IPS DF 6.9 (cell line): Measurements from ENCODE around the gene MAP3K14.

Experiments
- DNase-seq: peaks from one replicate; pipeline ENCODE4 v3.0.0-alpha.2; 2013; ENCODE audit warnings: low read depth, low spot score
- H3K27ac ChIP-seq: one replicate; pipeline ENCODE4 v1.5.1; 2013; ENCODE audit warnings: low read length, control low read depth
- H3K27me3 ChIP-seq: 2 replicates; pipeline ENCODE4 v1.6.1; 2013; ENCODE audit warnings: mild to moderate bottlenecking, low read length; ENCODE audit not compliant: control insufficient read depth, insufficient read depth
- H3K36me3 ChIP-seq: 2 replicates; pipeline ENCODE4 v1.6.1; 2013; ENCODE audit warnings: low read length; ENCODE audit not compliant: control insufficient read depth, insufficient read depth
- H3K4me1 ChIP-seq: 2 replicates; pipeline ENCODE4 v1.6.1; 2013; ENCODE audit warnings: low read length; ENCODE audit not compliant: control insufficient read depth, insufficient read depth
- H3K4me3 ChIP-seq: 2 replicates; pipeline ENCODE4 v1.5.1; 2013; ENCODE audit warnings: mild to moderate bottlenecking, low read length
- H3K9me3 ChIP-seq: 2 replicates; pipeline ENCODE4 v1.6.1; 2013; ENCODE audit warnings: low read length, inconsistent platforms; ENCODE audit not compliant: control insufficient read depth, insufficient read depth
- WGBS: extraction: QIAGEN DNeasy Blood & Tissue Kit; methylation state at CpG from one replicate; pipeline ENCODE4 v1.1.7; 2013; ENCODE audit warnings: mixed read lengths, missing lambda C conversion rate; ENCODE audit not compliant: insufficient read length, insufficient coverage; 5-methylcytosine and 5-hydroxymethylcytosine counted together

Gene MAP3K14

GRCh38 chr17:45276031-45276430 is 40.8 kb downstream of the MAP3K14 start:
- no peak overlapping the region for H3K27ac ChIP-seq
- H3K4me3 ChIP-seq, result no peak overlapping the region
- WGBS, result no CpG with 5 or more reads among the region's 6 CpGs
- H3K36me3 ChIP-seq, result peaks cover 5% of the 10 kb centered on the region; the same call in 1 of the 2 replicates
- DNase-seq, result no peak
- no peaks in the 10 kb centered on the region for H3K9me3 ChIP-seq
- no peaks in the 10 kb centered on the region for H3K27me3 ChIP-seq
- no peaks in the 10 kb centered on the region for H3K4me1 ChIP-seq

DNA sequence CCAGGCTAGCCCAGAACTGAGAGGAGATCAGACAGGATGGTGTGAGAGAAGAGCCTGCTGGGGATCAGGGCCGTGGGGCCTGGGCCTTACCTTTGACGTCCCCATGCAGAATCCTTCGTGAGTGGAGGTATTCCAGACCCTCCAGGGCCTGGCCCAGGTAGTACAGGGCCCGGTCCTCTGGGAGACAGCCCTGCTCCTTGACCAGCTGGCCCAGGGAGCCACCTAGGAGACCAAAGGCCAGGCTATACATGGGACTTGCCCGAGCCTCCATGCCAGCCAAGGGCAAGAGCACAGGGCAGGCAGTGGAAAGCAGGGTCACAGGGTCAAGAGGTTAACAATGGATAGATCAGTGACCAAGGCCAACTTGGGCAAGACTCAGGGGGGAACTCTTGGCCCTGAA is 42.8 kb downstream of the MAP3K14 start:
- Histone ChIP-seq H3K27ac (no peak overlapping the region), H3K27me3 (no peaks in the 10 kb centered on the region), H3K9me3 (no peaks in the 10 kb centered on the region), H3K4me3 (no peak overlapping the region), H3K36me3 (peaks cover 8% of the 10 kb centered on the region; the same call in 1 of the 2 replicates), H3K4me1 (no peaks in the 10 kb centered on the region)
- DNase-seq, result no peak
- WGBS, result no CpG with 5 or more reads among the region's 5 CpGs

DNA sequence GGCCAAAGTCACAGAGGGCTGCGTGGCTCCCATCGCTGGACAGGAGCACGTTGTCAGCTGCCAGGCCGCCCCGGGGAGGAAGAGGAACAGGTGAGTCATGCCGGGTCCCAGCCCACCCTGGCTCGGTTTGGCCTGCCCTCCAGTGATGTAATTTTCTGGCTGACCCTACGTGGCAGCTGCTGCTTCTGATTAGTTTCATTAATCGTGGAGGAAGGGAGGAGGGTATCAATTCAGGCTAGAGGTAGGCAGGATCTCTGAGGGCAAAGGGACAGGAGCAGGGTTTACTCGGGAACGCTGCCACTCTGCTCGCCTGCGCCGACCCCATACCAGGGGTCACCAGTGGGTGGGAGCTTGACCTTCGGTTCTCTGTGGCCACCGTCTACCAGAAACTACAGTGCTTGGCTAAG is 43.3 kb downstream of the MAP3K14 start:
- peaks cover 10% of the 10 kb centered on the region; the same call in 1 of the 2 replicates for H3K36me3 ChIP-seq
- no peak overlapping the region for H3K4me3 ChIP-seq
- no peak overlapping the region for H3K27ac ChIP-seq
- H3K4me1 ChIP-seq, result no peaks in the 10 kb centered on the region
- DNase-seq, result no peak
- no peaks in the 10 kb centered on the region for H3K27me3 ChIP-seq
- no CpG with 5 or more reads among the region's 16 CpGs for WGBS
- no peaks in the 10 kb centered on the region for H3K9me3 ChIP-seq

- 100% methylated on average over 1 of the region's 3 CpGs for WGBS
- no peaks in the 10 kb centered on the region for H3K27me3 ChIP-seq
- no peak overlapping the region for H3K4me3 ChIP-seq
- no peak for DNase-seq
- H3K9me3 ChIP-seq, result no peaks in the 10 kb centered on the region
- H3K4me1 ChIP-seq, result no peaks in the 10 kb centered on the region
- H3K36me3 ChIP-seq, result peaks cover 11% of the 10 kb centered on the region; the same call in 1 of the 2 replicates
- no peak overlapping the region for H3K27ac ChIP-seq
Measured at GRCh38 chr17:45271603-45272002, 45.2 kb downstream of the MAP3K14 start.

DNA sequence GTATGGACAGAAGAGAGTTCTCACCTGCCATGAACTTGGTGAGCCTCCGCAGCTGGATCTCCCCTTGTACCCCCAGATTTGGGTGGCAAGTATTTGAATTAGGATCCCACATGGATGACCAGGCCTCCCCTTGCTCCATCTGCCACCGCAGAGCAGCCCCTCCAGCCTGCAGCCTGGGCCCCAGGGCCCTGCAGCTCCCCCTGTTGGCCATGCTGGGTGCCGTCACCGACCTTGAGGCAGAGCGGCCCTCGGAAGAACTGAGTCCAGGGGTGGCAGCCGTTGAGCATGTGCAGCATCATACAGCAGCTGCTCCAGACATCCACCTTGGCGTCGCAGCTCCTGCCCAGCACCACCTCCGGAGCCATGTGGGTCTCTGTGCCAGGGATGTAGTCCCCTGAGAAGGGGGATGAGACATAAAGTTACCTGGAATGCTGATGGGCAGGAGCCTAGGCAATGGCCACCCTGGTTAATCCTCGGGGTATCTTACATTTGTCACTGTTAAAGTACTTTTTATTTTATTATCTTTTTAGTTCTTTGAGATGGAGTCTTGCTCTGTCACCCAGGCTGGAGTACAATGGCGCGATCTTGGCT is 45.9 kb downstream of the MAP3K14 start:
- Histone ChIP-seq H3K9me3 (no peaks in the 10 kb centered on the region), H3K4me1 (no peaks in the 10 kb centered on the region), H3K4me3 (no peak overlapping the region), H3K27me3 (no peaks in the 10 kb centered on the region), H3K27ac (no peak overlapping the region), H3K36me3 (peaks cover 11% of the 10 kb centered on the region; the same call in 1 of the 2 replicates)
- WGBS, result no CpG with 5 or more reads among the region's 13 CpGs
- no peak for DNase-seq

- H3K27ac ChIP-seq, result no peak overlapping the region
- H3K27me3 ChIP-seq, result no peaks in the 10 kb centered on the region
- H3K9me3 ChIP-seq, result no peaks in the 10 kb centered on the region
- no peaks in the 10 kb centered on the region for H3K4me1 ChIP-seq
- no CpG with 5 or more reads among the region's 7 CpGs for WGBS
- no peak overlapping the region for H3K4me3 ChIP-seq
- peaks cover 11% of the 10 kb centered on the region; the same call in 1 of the 2 replicates for H3K36me3 ChIP-seq
- no peak for DNase-seq
Measured at GRCh38 chr17:45269912-45270311, 46.9 kb downstream of the MAP3K14 start.

GRCh38 chr17:45267436-45268055 is 49.3 kb downstream of the MAP3K14 start:
- H3K9me3 ChIP-seq, result no peaks in the 10 kb centered on the region
- no CpG with 5 or more reads among the region's 10 CpGs for WGBS
- DNase-seq, result no peak
- no peaks in the 10 kb centered on the region for H3K27me3 ChIP-seq
- H3K4me3 ChIP-seq, result no peak overlapping the region
- 0 out of 2 replicates have a peak, but pooled peaks cover under 1% of the 10 kb centered on the region for H3K4me1 ChIP-seq
- H3K27ac ChIP-seq, result no peak overlapping the region
- H3K36me3 ChIP-seq, result 0 out of 2 replicates have a peak, but pooled peaks cover 11% of the 10 kb centered on the region

DNA sequence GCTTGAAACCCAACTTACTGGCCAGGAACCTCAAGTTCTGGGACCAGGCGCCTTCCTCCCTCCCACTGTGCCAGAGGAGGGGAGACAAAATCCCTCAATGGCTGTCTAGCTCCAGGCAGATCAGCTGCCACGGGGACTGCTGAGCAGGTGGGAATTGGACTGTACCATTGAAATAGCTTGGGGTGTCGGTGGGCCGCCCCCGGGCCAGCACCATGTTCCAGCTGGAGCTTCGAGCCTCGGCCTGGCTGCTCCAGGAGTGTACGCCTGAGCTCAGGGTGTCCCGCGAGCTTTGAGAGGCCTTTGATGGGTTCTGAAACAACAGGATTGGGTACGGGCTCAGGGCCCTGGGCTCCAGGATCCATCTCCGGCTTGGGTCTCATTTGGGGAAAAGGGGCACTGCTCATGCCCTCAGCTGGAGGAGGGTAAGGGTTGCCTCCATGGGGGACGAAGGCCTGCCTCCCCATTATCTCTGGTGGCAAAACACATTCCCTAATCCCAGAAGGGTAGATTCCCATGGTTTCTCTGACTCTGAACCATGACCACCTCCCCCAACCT is 50.4 kb downstream of the MAP3K14 start:
- no peaks in the 10 kb centered on the region for H3K27me3 ChIP-seq
- WGBS, result no CpG with 5 or more reads among the region's 13 CpGs
- 0 out of 2 replicates have a peak, but pooled peaks cover 2% of the 10 kb centered on the region for H3K4me1 ChIP-seq
- H3K9me3 ChIP-seq, result no peaks in the 10 kb centered on the region
- H3K36me3 ChIP-seq, result 0 out of 2 replicates have a peak, but pooled peaks cover 11% of the 10 kb centered on the region
- no peak overlapping the region for H3K4me3 ChIP-seq
- DNase-seq, result no peak
- no peak overlapping the region for H3K27ac ChIP-seq

DNA sequence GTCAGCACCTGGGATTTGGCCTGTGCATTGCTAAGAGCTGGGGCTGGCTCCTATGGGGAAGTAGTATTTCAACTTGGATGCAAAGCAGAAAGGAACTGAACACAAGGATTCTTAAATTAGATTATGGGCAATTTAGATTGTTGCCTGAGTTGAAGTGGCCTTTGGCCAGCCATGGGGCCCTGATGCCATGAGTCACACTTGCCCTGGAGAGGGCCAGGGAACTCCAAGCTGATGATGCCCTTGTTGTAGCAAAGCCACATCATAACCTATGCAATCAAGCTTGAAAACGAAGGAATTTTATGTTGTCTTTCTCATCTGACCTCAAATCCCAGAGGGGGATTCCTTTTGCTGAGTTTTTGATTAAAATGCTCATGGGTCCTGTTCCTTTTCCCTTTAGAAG is 51.0 kb downstream of the MAP3K14 start:
- WGBS, result no CpG with 5 or more reads among the region's 1 CpG
- DNase-seq, result no peak
- Histone ChIP-seq H3K27ac (no peak overlapping the region), H3K36me3 (0 out of 2 replicates have a peak, but pooled peaks cover 11% of the 10 kb centered on the region), H3K4me3 (no peak overlapping the region), H3K9me3 (no peaks in the 10 kb centered on the region), H3K27me3 (no peaks in the 10 kb centered on the region), H3K4me1 (0 out of 2 replicates have a peak, but pooled peaks cover 2% of the 10 kb centered on the region)

- Histone ChIP-seq H3K4me3 (no peak overlapping the region), H3K36me3 (0 out of 2 replicates have a peak, but pooled peaks cover 11% of the 10 kb centered on the region), H3K9me3 (no peaks in the 10 kb centered on the region), H3K4me1 (0 out of 2 replicates have a peak, but pooled peaks cover 2% of the 10 kb centered on the region), H3K27ac (no peak overlapping the region), H3K27me3 (no peaks in the 10 kb centered on the region)
- no peak for DNase-seq
- WGBS, result no CpG with 5 or more reads among the region's 8 CpGs
Measured at GRCh38 chr17:45264988-45265387, 51.8 kb downstream of the MAP3K14 start.
